DMS53 treated with DMSO at 0.1 percent for 48 hours (cell line): ENCODE results near the gene FURIN.
A peak's percentile ranks its signal among the peaks of the same experiment; 100 is the strongest.
"Not testable (repeated sequence)": the region's sequence is repeated elsewhere in the genome, so short reads cannot be mapped to it uniquely, and the experiment has no call there.

Experiments
- DNase-seq: peaks from one replicate; lab custom pipeline; 2025; ENCODE audit not compliant: unreplicated experiment; lab: John Stamatoyannopoulos, UW

The FURIN gene

DNA sequence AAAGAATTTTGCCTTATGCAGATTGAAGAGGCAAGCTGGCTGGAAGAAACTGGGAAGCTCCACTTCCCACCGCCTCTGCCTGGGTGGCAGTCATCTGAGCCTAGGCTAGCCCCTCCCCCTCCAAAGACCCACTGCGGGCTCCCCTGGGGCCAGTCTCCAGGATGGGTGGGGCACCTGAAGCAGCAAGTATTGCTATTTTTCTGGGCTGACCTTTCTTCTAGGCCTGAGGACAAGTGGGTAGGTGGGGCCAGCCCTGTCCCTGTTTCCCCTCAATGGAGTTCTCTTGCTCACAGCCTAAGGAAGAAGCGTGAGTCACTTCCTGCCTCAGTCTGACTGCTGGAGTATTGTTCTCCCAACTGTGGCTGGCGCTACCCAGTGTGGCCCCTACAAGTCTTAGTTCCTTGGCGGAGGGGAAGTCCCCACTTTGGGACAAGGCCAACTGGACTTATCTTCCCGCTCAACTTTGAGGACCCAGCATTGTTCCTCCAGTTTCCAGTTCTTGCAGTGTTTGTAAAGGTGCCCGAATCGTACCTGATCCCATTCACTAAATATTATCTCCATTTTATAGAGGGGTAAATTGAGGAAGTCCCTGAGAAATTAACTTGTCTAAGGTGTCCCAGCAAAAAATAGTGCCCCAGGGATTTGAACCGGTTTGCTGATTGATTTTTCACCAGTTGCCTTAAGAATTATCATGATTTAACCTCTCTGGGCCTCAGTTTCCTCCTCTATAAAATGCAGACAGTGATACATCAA, 1.4 kb downstream of the FURIN start:
- DNase-seq: peak; percentile 49

DNA sequence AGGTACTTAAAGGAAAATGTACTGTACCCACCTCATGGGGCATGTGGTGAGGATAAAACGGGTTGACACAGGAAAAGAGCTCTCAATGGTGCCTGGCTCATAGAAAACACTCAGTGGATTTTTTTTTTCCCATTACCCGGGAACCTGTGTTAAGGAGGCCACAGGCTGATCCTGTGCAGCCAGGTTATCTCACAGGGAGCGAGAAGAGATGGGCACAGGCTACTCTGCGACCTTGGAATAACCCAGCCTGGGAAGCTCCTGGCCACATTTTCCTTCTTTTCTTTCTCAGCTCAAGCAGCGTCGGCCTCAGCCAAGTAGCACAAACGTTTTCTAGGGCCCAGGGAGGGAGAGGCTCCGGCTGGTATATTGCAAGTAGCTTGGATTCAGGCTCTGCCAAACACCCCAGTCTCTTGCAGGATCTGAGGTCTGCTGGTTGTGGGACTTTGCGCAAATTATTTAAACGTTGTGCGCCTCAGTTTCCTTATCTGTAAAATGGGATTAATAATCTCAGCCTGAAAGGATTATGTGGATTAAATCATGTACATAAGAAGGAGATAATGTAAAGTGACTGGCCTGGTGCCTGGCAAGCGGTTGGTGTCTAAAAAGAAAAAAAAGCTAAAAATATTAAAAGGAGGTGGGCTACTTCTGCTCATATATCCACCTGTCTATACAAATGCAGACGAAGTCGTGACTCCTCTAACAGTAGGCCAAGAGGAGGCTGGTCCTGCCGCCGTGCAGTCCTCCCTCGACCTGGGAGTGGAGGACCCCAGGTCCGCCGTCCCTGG, 2.2 kb downstream of the FURIN start:
- peak; percentile 26 for DNase-seq

DNA sequence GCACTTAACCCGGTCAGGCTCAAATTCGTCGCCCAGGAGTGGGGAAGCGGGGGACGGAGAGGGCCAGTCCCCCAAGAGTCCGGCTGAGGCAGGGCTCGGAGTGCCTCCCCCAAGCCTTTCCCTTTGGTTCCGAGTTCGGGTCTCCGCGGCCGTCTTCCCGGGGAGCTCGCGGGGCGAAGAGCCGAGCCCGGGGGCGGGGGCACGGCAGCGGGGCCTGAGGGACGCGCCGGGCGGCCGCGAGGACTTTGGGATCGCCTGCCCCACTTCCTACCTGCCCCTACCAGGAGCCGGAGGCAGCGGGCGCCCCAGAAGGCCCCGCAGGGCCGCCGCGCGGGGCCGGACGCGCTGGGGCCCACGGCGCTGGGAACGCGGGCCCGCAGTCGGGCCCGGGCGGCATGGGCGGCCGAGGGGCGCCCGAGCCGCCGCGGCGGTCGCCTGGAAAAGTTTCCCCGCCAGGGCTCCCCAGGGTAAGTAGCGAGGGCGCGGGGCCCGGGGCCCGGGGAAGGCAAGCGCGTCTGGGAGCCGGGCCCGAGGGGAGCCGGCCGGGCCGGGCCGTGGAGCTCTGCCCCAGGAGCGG, 2.8 kb downstream of the FURIN start:
- no peak for DNase-seq

DNA sequence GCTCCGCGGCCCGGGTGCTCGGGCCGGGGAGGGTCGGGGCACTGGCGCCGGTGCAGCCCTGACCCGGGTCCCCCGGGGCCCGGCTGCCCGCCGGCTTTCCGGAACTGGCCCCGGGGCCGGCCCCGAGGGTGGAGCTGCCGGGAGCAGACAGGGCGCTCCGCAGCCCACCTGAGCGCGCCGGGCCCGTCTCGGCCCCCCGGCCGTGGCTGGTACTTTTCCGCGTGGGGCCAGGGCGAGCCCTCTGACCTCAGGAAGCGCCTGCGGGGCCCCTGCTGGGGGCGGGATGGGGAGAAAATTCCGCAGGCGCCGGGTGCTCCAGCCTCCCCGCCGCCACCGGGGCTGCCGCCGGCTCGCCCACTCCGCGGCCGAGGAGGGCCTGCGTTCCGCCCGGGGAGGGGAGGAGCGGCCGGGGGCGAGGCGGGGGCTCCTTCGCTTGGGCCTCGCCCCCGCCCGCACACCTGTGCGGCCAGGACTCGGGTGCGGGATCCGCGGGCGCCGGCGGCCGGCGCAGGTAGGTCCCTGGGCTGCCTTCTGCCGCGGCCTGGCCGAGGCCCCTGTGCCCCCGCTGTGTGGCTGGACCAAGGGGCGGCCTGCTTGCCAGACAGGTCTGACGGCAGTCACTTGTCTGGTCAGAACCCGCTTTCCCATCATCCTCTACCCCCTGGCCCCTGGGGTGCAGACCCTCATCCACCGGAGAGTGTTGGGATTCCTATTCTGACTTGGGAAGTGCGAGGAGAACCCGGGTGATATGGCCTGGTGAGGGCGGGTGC, 3.5 kb downstream of the FURIN start:
- no peak for DNase-seq

DNA sequence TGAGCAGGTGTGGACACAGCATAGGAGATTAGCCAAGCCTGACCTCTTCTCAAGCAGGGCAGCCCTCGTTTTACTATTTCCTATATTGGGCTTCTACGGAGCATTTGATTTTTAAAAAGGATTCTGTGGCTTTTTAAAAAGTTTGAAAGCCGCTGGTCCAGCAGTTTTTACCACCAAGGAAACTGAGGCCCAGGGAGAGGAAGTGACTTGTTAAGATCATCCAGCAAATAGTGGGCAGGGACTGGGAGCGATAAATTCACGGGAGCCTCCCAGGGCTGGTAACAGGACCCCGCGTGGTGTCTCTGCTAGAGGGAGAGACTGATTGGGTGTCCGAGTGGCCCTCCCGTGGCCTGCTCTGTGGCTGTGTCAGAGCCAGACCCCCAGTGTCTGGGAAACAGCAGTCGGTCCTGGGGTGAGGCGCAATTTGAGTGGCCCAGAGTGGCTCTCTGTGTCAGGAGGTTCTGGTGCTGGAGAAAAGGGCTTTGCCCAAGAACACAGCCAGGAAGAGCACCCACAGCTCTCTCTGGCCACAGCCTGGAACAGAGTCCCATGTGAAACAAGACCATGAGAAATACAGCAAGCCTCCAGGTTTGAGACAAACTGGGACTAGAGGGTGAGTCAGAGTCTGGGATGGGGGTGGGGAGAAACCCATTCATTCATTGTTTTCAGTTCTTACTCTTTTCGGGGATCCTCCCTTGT, 4.2 kb downstream of the FURIN start:
- DNase-seq: peak; percentile 12

DNA sequence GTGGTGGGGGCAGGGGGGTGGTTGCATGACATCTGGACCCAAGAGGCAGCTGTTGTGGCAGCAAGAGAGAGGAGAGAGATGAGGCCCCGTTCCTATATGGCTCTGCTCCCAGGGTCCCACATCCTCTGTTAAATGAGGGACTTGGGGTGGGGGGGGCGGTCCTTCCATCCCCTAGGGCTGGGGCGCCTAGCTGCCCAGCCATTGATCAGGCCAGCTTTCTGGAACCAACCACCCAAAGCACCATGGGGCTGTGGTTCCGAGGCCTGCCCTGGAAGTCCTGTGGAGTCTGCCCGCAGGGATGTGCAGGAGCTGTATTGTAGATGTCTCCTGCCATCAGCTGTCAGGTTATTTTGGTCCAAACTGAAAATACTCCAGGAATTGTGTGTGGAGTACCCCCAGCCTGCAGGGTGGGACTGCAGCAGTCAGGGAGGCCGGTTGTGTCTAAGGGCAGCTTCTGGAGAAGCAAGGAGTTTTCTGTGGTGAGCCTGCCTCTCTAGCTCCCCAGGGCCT, 5.2 kb downstream of the FURIN start:
- no peak for DNase-seq

DNA sequence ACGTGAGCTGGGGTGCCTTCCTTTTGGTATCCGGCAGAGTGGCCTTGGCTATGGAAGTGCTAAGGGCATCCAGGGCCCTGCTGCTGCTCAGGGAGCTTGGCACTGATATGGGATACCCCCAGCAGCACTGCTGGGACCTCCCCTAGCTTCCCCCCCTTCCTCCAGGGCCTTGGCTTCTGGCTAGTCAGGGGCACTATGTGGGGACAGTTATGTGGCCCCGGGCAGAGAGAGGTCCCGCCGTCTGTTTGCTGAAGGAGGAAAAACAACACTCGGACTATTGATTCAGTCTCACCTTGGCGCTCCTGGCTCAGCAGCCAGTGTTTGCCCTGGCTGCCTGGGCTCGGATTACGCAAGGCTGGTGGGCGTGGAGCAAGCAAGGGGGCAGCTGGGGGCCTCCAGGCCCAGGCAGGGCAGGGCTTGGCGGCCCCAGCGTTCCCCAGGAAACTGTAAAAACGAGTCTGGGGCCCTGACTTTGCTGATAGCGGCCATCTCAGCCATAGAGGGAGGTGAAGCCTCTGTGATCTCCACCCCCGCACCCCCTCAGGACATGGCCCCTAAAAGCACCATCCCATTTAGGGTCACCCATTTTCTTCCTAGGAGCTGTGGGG, 5.7 kb downstream of the FURIN start:
- DNase-seq: peak; percentile 80

DNA sequence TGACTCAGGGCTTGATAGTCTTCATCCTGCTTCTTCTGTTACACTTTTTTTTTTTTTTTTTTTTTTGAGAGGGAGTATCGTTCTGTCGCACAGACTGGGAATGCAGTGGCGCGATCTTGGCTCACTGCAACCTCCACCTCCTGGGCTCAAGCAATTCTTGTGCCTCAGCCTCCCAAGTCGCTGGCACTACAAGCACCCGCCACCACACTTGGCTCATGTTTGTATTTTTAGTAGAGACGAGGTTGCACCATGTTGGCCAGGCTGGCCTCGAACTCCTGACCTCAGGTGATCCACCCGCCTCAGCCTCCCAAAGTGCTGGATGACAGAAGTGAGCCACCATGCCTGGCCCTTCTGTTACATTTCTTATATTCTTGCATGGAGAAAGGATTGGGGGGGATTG, 6.6 kb downstream of the FURIN start:
- DNase-seq: not testable (repeated sequence)

DNA sequence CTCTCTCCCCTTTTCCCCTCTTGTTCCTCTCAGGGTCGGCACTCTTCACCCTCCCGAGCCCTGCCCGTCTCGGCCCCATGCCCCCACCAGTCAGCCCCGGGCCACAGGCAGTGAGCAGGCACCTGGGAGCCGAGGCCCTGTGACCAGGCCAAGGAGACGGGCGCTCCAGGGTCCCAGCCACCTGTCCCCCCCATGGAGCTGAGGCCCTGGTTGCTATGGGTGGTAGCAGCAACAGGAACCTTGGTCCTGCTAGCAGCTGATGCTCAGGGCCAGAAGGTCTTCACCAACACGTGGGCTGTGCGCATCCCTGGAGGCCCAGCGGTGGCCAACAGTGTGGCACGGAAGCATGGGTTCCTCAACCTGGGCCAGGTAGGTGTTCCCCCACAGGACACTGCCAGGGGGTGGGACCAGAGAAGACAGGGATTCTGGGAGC, 7.2 kb downstream of the FURIN start:
- DNase-seq: no peak

DNA sequence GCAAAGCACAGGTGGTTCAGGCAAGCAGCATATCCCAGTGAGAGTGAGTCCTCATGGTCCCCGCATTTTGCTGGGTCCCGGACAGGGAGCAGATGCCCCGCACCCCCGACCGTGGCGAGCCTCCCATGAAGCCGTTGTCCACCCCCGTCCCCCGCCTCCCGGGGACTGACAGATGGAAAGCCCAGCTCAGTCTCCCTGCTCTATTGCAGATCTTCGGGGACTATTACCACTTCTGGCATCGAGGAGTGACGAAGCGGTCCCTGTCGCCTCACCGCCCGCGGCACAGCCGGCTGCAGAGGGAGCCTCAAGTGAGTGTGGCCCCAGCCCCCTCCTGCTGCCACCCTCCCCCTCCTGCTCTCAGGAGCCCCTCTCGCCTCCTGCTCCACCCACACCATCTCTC, 7.7 kb downstream of the FURIN start:
- no peak for DNase-seq

DNA sequence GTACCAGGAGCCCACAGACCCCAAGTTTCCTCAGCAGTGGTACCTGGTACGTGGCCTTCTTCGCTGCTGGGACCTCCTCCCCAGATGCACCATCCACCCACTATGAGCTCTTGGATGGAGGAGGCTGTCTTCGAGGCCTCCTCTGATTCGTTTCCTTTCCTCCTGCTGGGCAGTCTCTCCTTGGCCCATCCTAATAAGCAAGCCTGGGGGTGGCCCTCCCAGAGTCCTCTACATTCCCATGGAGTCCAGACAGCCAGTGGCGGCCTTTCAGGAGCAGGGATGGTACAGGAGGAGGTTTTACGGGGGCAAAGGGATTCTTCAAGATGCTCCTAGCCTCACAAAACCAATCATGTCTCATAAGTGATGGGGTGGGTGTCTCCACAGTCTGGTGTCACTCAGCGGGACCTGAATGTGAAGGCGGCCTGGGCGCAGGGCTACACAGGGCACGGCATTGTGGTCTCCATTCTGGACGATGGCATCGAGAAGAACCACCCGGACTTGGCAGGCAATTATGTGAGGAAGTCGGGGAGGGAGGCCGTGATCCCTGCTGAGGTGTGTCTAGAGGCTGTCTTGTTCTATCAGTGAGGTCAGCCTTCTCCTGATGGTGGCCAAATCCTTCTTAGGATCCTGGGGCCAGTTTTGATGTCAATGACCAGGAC, 8.3 kb downstream of the FURIN start:
- no peak for DNase-seq

DNA sequence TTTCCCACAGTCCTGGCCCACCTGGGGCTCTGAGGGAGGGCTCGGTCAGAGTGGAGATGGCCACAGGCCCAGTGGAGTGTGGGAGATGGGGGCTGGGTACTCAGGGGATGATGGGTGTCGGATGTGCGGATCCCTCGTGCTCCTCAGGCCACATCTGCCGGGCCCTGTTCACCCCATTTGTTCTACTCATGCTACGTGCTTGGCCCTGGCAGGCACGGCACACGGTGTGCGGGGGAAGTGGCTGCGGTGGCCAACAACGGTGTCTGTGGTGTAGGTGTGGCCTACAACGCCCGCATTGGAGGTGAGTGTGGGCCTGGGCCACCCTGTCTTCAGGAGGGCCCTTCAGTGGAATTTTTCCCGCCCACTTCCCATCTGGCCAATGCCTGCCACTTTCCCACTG, 8.9 kb downstream of the FURIN start:
- DNase-seq: no peak

DNA sequence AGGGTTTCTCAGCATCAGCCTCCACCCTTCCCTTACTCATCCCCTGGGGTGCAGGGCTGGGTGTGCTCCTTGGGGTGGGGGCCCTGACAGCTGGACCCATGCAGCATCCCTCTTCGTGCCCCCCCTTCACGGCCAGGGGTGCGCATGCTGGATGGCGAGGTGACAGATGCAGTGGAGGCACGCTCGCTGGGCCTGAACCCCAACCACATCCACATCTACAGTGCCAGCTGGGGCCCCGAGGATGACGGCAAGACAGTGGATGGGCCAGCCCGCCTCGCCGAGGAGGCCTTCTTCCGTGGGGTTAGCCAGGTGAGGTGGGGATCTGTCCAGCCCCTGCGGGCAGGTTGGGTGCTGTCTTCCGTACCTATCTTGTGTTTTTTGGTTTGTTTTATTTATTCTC, 9.6 kb downstream of the FURIN start:
- no peak for DNase-seq

DNA sequence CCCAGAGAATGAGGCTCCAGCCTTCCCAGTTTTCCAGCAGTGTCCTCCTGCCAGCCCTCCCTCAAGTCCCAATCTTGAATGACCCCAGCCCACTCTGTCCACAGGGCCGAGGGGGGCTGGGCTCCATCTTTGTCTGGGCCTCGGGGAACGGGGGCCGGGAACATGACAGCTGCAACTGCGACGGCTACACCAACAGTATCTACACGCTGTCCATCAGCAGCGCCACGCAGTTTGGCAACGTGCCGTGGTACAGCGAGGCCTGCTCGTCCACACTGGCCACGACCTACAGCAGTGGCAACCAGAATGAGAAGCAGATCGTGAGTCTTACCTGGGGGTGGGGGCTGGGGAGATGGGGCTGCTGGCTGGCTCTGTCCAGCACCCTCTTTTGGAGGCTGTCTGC, 10.3 kb downstream of the FURIN start:
- no peak for DNase-seq

DNA sequence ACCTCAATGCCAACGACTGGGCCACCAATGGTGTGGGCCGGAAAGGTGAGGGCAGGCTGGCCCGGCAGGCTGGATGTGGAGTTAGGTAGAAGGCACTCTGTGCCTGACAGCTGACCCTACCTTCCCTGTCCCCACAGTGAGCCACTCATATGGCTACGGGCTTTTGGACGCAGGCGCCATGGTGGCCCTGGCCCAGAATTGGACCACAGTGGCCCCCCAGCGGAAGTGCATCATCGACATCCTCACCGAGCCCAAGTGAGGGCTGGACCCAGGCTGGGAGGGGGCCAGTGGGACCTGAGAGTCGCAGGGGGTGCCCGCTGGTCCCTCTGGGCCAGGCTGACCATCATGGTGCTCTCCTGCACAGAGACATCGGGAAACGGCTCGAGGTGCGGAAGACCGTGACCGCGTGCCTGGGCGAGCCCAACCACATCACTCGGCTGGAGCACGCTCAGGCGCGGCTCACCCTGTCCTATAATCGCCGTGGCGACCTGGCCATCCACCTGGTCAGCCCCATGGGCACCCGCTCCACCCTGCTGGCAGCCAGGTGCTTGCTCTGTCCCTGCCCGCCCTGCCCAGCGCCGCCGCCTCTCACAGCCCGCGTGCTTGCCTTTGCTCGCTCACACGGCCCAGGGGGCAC, 11.5 kb downstream of the FURIN start:
- DNase-seq: no peak

DNA sequence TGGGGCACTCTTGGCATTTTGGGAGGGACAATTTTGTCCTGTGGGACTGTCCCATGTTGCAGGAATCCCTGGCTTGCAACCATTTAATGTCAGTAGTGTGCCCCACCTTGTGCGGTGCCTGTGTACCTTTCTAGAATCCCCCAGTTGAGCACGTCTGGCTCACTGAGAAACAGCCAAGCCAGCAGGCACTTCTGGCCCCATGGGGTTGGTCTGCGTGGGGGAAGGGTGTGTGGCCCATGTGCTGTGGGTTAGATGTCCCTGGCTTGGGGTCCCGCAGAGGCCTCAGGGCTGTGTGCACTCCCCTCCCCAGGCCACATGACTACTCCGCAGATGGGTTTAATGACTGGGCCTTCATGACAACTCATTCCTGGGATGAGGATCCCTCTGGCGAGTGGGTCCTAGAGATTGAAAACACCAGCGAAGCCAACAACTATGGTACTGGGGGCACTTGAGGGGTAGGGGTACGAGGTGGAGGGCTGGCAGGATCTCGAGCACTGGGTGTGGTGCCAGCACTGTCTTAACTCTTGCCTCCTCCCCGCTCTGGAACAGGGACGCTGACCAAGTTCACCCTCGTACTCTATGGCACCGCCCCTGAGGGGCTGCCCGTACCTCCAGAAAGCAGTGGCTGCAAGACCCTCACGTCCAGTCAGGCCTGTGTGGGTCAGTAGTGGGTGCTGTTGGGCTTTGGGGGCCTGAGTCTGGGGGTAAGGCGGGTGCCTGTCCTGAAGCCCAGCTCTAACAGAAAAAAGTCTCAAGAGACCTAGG, 12.2 kb downstream of the FURIN start:
- DNase-seq: no peak

DNA sequence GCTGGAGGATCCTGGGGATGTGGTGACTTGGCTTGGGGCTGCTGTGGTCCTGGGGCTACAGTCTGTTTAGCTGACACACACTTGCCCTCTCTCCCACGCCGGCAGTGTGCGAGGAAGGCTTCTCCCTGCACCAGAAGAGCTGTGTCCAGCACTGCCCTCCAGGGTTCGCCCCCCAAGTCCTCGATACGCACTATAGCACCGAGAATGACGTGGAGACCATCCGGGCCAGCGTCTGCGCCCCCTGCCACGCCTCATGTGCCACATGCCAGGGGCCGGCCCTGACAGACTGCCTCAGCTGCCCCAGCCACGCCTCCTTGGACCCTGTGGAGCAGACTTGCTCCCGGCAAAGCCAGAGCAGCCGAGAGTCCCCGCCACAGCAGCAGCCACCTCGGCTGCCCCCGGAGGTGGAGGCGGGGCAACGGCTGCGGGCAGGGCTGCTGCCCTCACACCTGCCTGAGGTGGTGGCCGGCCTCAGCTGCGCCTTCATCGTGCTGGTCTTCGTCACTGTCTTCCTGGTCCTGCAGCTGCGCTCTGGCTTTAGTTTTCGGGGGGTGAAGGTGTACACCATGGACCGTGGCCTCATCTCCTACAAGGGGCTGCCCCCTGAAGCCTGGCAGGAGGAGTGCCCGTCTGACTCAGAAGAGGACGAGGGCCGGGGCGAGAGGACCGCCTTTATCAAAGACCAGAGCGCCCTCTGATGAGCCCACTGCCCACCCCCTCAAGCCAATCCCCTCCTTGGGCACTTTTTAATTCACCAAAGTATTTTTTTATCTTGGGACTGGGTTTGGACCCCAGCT, 13.0 kb downstream of the FURIN start:
- no peak for DNase-seq
